HL-60 (cell line): Measurements from ENCODE around the gene WASL.

ENCODE experiments used
- DNase-seq, 2 experiments: peaks; one replicate each; pipeline ENCODE4 v3.0.0-alpha.2; 2010 to 2020; ENCODE audit warnings: low read depth in 1 of 2, low spot score in 1 of 2
- H3K27ac ChIP-seq: fragments of 250-450 bp; sonication (Bioruptor Pico); replicated peaks from 2 replicates; pipeline ENCODE4 v1.5.1; 2020; ENCODE audit warnings: mild to moderate bottlenecking, moderate library complexity
- H3K27me3 ChIP-seq: fragments of 250-450 bp; sonication (Bioruptor Pico); 2 replicates; pipeline ENCODE4 v1.5.1; 2021; ENCODE audit warnings: mild to moderate bottlenecking, moderate library complexity; ENCODE audit not compliant: insufficient read depth, poor library complexity, severe bottlenecking
- H3K4me3 ChIP-seq: replicated peaks from 2 replicates; pipeline ENCODE4 v1.5.1; 2011; ENCODE audit warnings: mild to moderate bottlenecking, control low read depth, low read length; ENCODE audit not compliant: insufficient read depth
- CTCF ChIP-seq: IDR thresholded peaks from one replicate; pipeline ENCODE4 v1.5.1; 2011; ENCODE audit warnings: low read length, control low read depth, inconsistent platforms; ENCODE audit not compliant: insufficient read depth
- GABPA ChIP-seq: IDR thresholded peaks from 2 replicates; pipeline ENCODE4 v1.6.1; 2012; ENCODE audit warnings: low read depth
- POLR2AphosphoS5 ChIP-seq: IDR thresholded peaks from 2 replicates; pipeline ENCODE4 v1.6.1; 2012; ENCODE audit warnings: low read depth
- REST ChIP-seq: IDR thresholded peaks from 2 replicates; pipeline ENCODE4 v1.6.1; 2012; ENCODE audit warnings: low read depth; ENCODE audit not compliant: insufficient replicate concordance
- SPI1 ChIP-seq: IDR thresholded peaks from 2 replicates; pipeline ENCODE4 v1.6.1; 2012; ENCODE audit warnings: low read depth, mild to moderate bottlenecking, borderline replicate concordance

The WASL gene

GRCh38 chr7:123675181-123675473 lies 73.7 kb downstream of the WASL start:
- H3K27me3 ChIP-seq, result no peaks in the 10 kb centered on the region
- H3K4me3 ChIP-seq, result no peak overlapping the region
- no peak for DNase-seq
- TF ChIP-seq GABPA (no peak), REST (no peak)
- no peak overlapping the region for H3K27ac ChIP-seq

GRCh38 chr7:123674399-123675180 lies 74.2 kb downstream of the WASL start:
- H3K27ac ChIP-seq, result no peak overlapping the region
- no peak for DNase-seq
- TF ChIP-seq CTCF, result no peak
- no peak for TF ChIP-seq REST
- no peak for TF ChIP-seq GABPA
- TF ChIP-seq SPI1, result no peak
- TF ChIP-seq POLR2AphosphoS5, result no peak
- H3K4me3 ChIP-seq, result no peak overlapping the region
- H3K27me3 ChIP-seq, result no peaks in the 10 kb centered on the region

GRCh38 chr7:123673752-123674398 lies 74.9 kb downstream of the WASL start:
- TF ChIP-seq POLR2AphosphoS5, result no peak
- TF ChIP-seq SPI1, result no peak
- TF ChIP-seq CTCF, result no peak
- TF ChIP-seq REST, result no peak
- no peak for TF ChIP-seq GABPA
- Histone ChIP-seq H3K27ac (no peak overlapping the region), H3K27me3 (no peaks in the 10 kb centered on the region), H3K4me3 (no peak overlapping the region)
- no peak for DNase-seq
